Loucy (cell line): ENCODE measurements around the gene PRKN.

Experiments used
- H2AFZ ChIP-seq: fragments of 200-600 bp; sonication (generic); 2 replicates; pipeline ENCODE4 v1.6.0; 2016; ENCODE audit warnings: antibody characterized with exemption, mild to moderate bottlenecking, low read length, moderate library complexity
- H3F3A ChIP-seq: fragments of 200-600 bp; 2 replicates; pipeline ENCODE4 v1.6.0; 2016; ENCODE audit warnings: antibody characterized with exemption, low read depth, mild to moderate bottlenecking
- H3K27me3 ChIP-seq: fragments of 200-600 bp; sonication (generic); 2 replicates; pipeline ENCODE4 v1.6.1; 2014; ENCODE audit warnings: low read length, mild to moderate bottlenecking; ENCODE audit not compliant: insufficient read depth, poor library complexity, severe bottlenecking
- H3K36me3 ChIP-seq: fragments of 200-600 bp; sonication (generic); 2 replicates; pipeline ENCODE4 v1.6.1; 2016; ENCODE audit warnings: low read length; ENCODE audit not compliant: insufficient read depth
- H3K4me1 ChIP-seq: fragments of 200-600 bp; sonication (generic); 2 replicates; pipeline ENCODE4 v1.5.1; 2014; ENCODE audit warnings: low read length, mild to moderate bottlenecking; ENCODE audit not compliant: insufficient read depth, poor library complexity, severe bottlenecking
- H3K4me2 ChIP-seq: fragments of 200-600 bp; sonication (generic); 2 replicates; pipeline ENCODE4 v1.6.0; 2014; ENCODE audit warnings: antibody characterized with exemption, low read length, low read depth, mild to moderate bottlenecking; ENCODE audit not compliant: poor library complexity, severe bottlenecking
- H3K4me3 ChIP-seq: fragments of 200-600 bp; sonication (generic); 2 replicates; pipeline ENCODE4 v1.5.1; 2014; ENCODE audit warnings: low read length, mild to moderate bottlenecking, mixed read lengths; ENCODE audit not compliant: poor library complexity, severe bottlenecking
- H3K79me2 ChIP-seq: fragments of 200-600 bp; sonication (generic); 2 replicates; pipeline ENCODE4 v1.6.1; 2014; ENCODE audit warnings: low read length; ENCODE audit not compliant: insufficient read depth
- H3K9ac ChIP-seq: fragments of 200-600 bp; sonication (generic); 2 replicates; pipeline ENCODE4 v1.6.0; 2014; ENCODE audit warnings: mild to moderate bottlenecking, low read depth, low read length, moderate library complexity; ENCODE audit not compliant: poor library complexity, severe bottlenecking
- H3K9me2 ChIP-seq: fragments of 200-600 bp; sonication (generic); replicated peaks from 2 replicates; pipeline ENCODE4 v1.6.1; 2016; ENCODE audit warnings: low read depth, low read length, mixed read lengths
- H3K9me3 ChIP-seq: fragments of 200-600 bp; sonication (generic); 2 replicates; pipeline ENCODE4 v1.6.1; 2014; ENCODE audit warnings: mild to moderate bottlenecking, antibody characterized with exemption, low read length, low read depth; ENCODE audit not compliant: insufficient read depth
- H4K20me1 ChIP-seq: fragments of 200-600 bp; sonication (generic); 2 replicates; pipeline ENCODE4 v1.6.0; 2014; ENCODE audit warnings: antibody characterized with exemption, low read length, mild to moderate bottlenecking; ENCODE audit not compliant: insufficient read depth, poor library complexity, severe bottlenecking
- CTCF ChIP-seq: fragments of 200-600 bp; sonication (generic); conservative IDR thresholded peaks from 2 replicates; pipeline ENCODE4 v1.5.1; 2014; ENCODE audit warnings: mild to moderate bottlenecking, antibody characterized with exemption, low read length
- EZH2phosphoT487 ChIP-seq: fragments of 200-600 bp; IDR thresholded peaks from 2 replicates; pipeline ENCODE4 v1.6.1; 2018; ENCODE audit warnings: antibody characterized with exemption, mild to moderate bottlenecking, moderate library complexity, borderline replicate concordance

The PRKN gene

GRCh38 chr6:161921602-161922395 is 805.8 kb downstream of the PRKN start:
- Histone ChIP-seq H3F3A (no peaks in the 10 kb centered on the region), H3K9me3 (no peaks in the 10 kb centered on the region), H4K20me1 (no peaks in the 10 kb centered on the region), H3K4me1 (no peaks in the 10 kb centered on the region), H3K4me3 (no peak overlapping the region), H3K4me2 (no peak overlapping the region), H3K9ac (no peak overlapping the region), H2AFZ (0 out of 2 replicates have a peak overlapping the region, but pooled peaks have one; percentile 38), H3K36me3 (no peaks in the 10 kb centered on the region), H3K27me3 (no peaks in the 10 kb centered on the region), H3K9me2 (no peaks in the 10 kb centered on the region), H3K79me2 (no peaks in the 10 kb centered on the region)
- TF ChIP-seq CTCF (no peak), EZH2phosphoT487 (no peak)

DNA sequence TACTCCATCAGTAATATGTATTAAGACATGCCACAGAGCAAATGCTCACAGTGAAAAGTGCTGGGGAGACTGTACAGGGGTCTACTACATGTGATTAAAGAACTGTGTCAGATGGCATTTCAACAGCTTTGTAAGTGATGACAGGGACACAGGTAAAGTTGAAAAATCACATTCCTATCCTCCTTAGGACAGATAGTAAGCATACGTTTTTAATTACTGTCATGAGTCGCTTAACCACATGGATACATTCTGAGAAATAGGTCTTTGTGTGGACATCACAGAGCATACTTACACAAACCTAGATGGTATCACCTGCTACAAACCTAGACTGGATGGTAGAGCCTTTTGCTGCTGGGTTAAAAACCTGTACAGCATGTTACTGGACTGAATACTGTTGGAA is 807.9 kb downstream of the PRKN start:
- no peaks in the 10 kb centered on the region for H3K4me1 ChIP-seq
- no peaks in the 10 kb centered on the region for H3K9me3 ChIP-seq
- no peaks in the 10 kb centered on the region for H3K36me3 ChIP-seq
- H3K4me2 ChIP-seq: no peak overlapping the region
- H2AFZ ChIP-seq: no peak overlapping the region
- no peaks in the 10 kb centered on the region for H3K9me2 ChIP-seq
- no peak overlapping the region for H3K9ac ChIP-seq
- H4K20me1 ChIP-seq: no peaks in the 10 kb centered on the region
- H3F3A ChIP-seq: no peaks in the 10 kb centered on the region
- no peaks in the 10 kb centered on the region for H3K27me3 ChIP-seq
- no peaks in the 10 kb centered on the region for H3K79me2 ChIP-seq
- TF ChIP-seq CTCF: no peak
- TF ChIP-seq EZH2phosphoT487: no peak
- H3K4me3 ChIP-seq: no peak overlapping the region

- H3K9me3 ChIP-seq: no peaks in the 10 kb centered on the region
- no peaks in the 10 kb centered on the region for H3K36me3 ChIP-seq
- H3K9ac ChIP-seq: no peak overlapping the region
- H3F3A ChIP-seq: no peaks in the 10 kb centered on the region
- no peaks in the 10 kb centered on the region for H3K4me1 ChIP-seq
- H3K79me2 ChIP-seq: no peaks in the 10 kb centered on the region
- H3K27me3 ChIP-seq: no peaks in the 10 kb centered on the region
- no peak overlapping the region for H2AFZ ChIP-seq
- TF ChIP-seq EZH2phosphoT487 (no peak), CTCF (no peak)
- no peak overlapping the region for H3K4me2 ChIP-seq
- H4K20me1 ChIP-seq: no peaks in the 10 kb centered on the region
- no peak overlapping the region for H3K4me3 ChIP-seq
- no peaks in the 10 kb centered on the region for H3K9me2 ChIP-seq
These were observed 808.8 kb downstream of the PRKN start for GRCh38 chr6:161918628-161919205.
